Heart left ventricle (tissue), 13 donors: ENCODE measurements around the gene RUFY1.

ENCODE experiments used
- CTCF ChIP-seq, 12 donors: fragments of 200-600 bp; sonication (generic) in 4 of 12; IDR thresholded peaks; one replicate each; pipeline versions ENCODE4 v1.5.0 to v1.8.0; 2018 to 2022; ENCODE audit warnings: antibody characterized with exemption in 12 of 12, mild to moderate bottlenecking in 5 of 12
- POLR2A ChIP-seq, 2 donors: fragments of 450-650 bp; IDR thresholded peaks; one replicate each; pipeline ENCODE4 v1.6.1; 2017; ENCODE audit warnings: antibody characterized with exemption in 2 of 2, mild to moderate bottlenecking in 2 of 2, moderate library complexity in 2 of 2
- donor health status: ischemic (EF 13 %, LVEDD 7.1; RV severe dilation, severe dysfunction).
- donor health status: DM: no; HTN: yes; CAD: no.
- donor health status: DM: no; HTN: no; CAD: no.
- donor health status: ischemic (EF 25% LVEDD 6.9; RV normal size, moderate dysfunction).
- donor health status: ischemic (EF 25% LVEDD 5.7; RV mildly dilated, moderate dysfunction).
- donor health status: ischemic (EF 35%, LVEDD 5.7; RV mildly dilated, moderate dysfunction).
- donor health status: nonischemic (EF 11% LVEDD 7.7; RV severe dilation, severe dysfunction).
- donor health status: DM: yes; HTN: yes; CAD: no.
- donor health status: PGD.
- donor health status: ischemic (EF 29% LVEDD 5.4; RV normal size, mild dysfunction).
- donor health status: nonischemic (EF 23%, LVEDD 6.1; RV moderate dilation, normal function).

- TF ChIP-seq CTCF (IDR thresholded peaks at IDR 0.05) (no peak), POLR2A (IDR thresholded peaks at IDR 0.05) (no peak)
These were observed 63.2 kb downstream of the RUFY1 start for GRCh38 chr5:179613460-179614071.
